GM12864 (cell line): ENCODE results near the gene AKT3.

Experiments used
- DNase-seq: peaks from one replicate; pipeline ENCODE4 v3.0.0-alpha.2; 2011; ENCODE audit warnings: low read depth
- H3K4me3 ChIP-seq: 2 replicates; pipeline ENCODE4 v1.5.1; 2011; ENCODE audit warnings: mild to moderate bottlenecking, low read depth, low read length, control low read depth
- CTCF ChIP-seq: IDR thresholded peaks from 2 replicates; pipeline ENCODE4 v1.5.1; 2011; ENCODE audit warnings: low read depth, mild to moderate bottlenecking, moderate library complexity, low read length, control low read depth, inconsistent platforms; ENCODE audit errors: missing control alignments

Gene AKT3

GRCh38 chr1:243483952-243484351 lies 366.1 kb downstream of the AKT3 start:
- H3K4me3 ChIP-seq: no peak overlapping the region
- TF ChIP-seq CTCF: no peak
- DNase-seq: no peak

GRCh38 chr1:243483071-243483771 lies 366.8 kb downstream of the AKT3 start:
- TF ChIP-seq CTCF: no peak
- no peak overlapping the region; the same call in none of the 2 replicates for H3K4me3 ChIP-seq
- DNase-seq: no peak

- TF ChIP-seq CTCF: no peak
- no peak for DNase-seq
- no peak overlapping the region; the same call in none of the 2 replicates for H3K4me3 ChIP-seq
Observed at GRCh38 chr1:243482141-243483022, 367.7 kb downstream of the AKT3 start.

- no peak for TF ChIP-seq CTCF
- DNase-seq: no peak
- no peak overlapping the region for H3K4me3 ChIP-seq
Observed at GRCh38 chr1:243481101-243481500, 368.9 kb downstream of the AKT3 start.

- no peak for DNase-seq
- no peak for TF ChIP-seq CTCF
- H3K4me3 ChIP-seq: no peak overlapping the region
Observed at GRCh38 chr1:243477731-243478290, 372.2 kb downstream of the AKT3 start.

GRCh38 chr1:243475966-243476365 lies 374.1 kb downstream of the AKT3 start:
- H3K4me3 ChIP-seq: no peak overlapping the region
- DNase-seq: no peak
- peak; percentile 18 for TF ChIP-seq CTCF
